MM.1S (cell line): ENCODE data around the gene PODNL1.

Experiments used
- DNase-seq: peaks from one replicate; pipeline ENCODE4 v3.0.0-alpha.2; 2015
- H2AFZ ChIP-seq: fragments of 300-600 bp; sonication (generic); 2 replicates; pipeline ENCODE4 v1.6.0; 2016; ENCODE audit warnings: antibody characterized with exemption, low read length
- H3F3A ChIP-seq: fragments of 300-600 bp; sonication (generic); 2 replicates; pipeline ENCODE4 v1.6.1; 2016; ENCODE audit warnings: mild to moderate bottlenecking, antibody characterized with exemption, low read length, moderate library complexity, mixed read lengths; ENCODE audit not compliant: insufficient read depth
- H3K27ac ChIP-seq: fragments of 300-600 bp; sonication (generic); 2 replicates; pipeline ENCODE4 v1.5.1; 2016; ENCODE audit warnings: mild to moderate bottlenecking, low read length
- H3K27me3 ChIP-seq: fragments of 300-600 bp; sonication (generic); replicated peaks from 2 replicates; pipeline ENCODE4 v1.6.0; 2016; ENCODE audit warnings: low read length; ENCODE audit not compliant: insufficient read depth
- H3K36me3 ChIP-seq: fragments of 300-600 bp; sonication (generic); replicated peaks from 2 replicates; pipeline ENCODE4 v1.6.1; 2016; ENCODE audit warnings: mild to moderate bottlenecking, low read length, mixed read lengths; ENCODE audit not compliant: insufficient read depth
- H3K4me1 ChIP-seq: fragments of 300-600 bp; sonication (generic); 2 replicates; pipeline ENCODE4 v1.6.1; 2016; ENCODE audit warnings: low read length, mixed read lengths
- H3K4me2 ChIP-seq: fragments of 300-600 bp; sonication (generic); 2 replicates; pipeline ENCODE4 v1.6.0; 2016; ENCODE audit warnings: low read depth, low read length
- H3K4me3 ChIP-seq: fragments of 300-600 bp; sonication (generic); 2 replicates; pipeline ENCODE4 v1.5.1; 2016; ENCODE audit warnings: low read length, mixed read lengths
- H3K79me2 ChIP-seq: fragments of 300-600 bp; sonication (generic); 2 replicates; pipeline ENCODE4 v1.6.1; 2016; ENCODE audit warnings: mixed run types, low read length, mixed read lengths
- H3K9ac ChIP-seq: fragments of 300-600 bp; sonication (generic); 2 replicates; pipeline ENCODE4 v1.6.1; 2016; ENCODE audit warnings: low read length, mixed read lengths
- H3K9me2 ChIP-seq: fragments of 300-600 bp; sonication (generic); replicated peaks from 2 replicates; pipeline ENCODE4 v1.6.1; 2016; ENCODE audit warnings: mild to moderate bottlenecking, low read length, mixed read lengths; ENCODE audit not compliant: insufficient read depth
- H3K9me3 ChIP-seq: fragments of 300-600 bp; sonication (generic); replicated peaks from 2 replicates; pipeline ENCODE4 v1.6.1; 2016; ENCODE audit warnings: mild to moderate bottlenecking, low read length, mixed read lengths; ENCODE audit not compliant: insufficient read depth
- H4K20me1 ChIP-seq: fragments of 300-600 bp; sonication (generic); 2 replicates; pipeline ENCODE4 v1.6.1; 2016; ENCODE audit warnings: mild to moderate bottlenecking, low read length, moderate library complexity, mixed read lengths; ENCODE audit not compliant: insufficient read depth
- CTCF ChIP-seq: fragments of 300-600 bp; sonication (generic); IDR thresholded peaks from 2 replicates; pipeline ENCODE4 v1.5.1; 2016; ENCODE audit warnings: antibody characterized with exemption, low read length, mixed read lengths
- EZH2 ChIP-seq: fragments of 300-600 bp; sonication (generic); optimal IDR thresholded peaks from 2 replicates; pipeline ENCODE3; 2017; ENCODE audit warnings: low read depth, mild to moderate bottlenecking, antibody characterized with exemption, low read length, mixed read lengths
- EZH2phosphoT487 ChIP-seq: fragments of 300-600 bp; sonication (generic); IDR thresholded peaks from 2 replicates; pipeline ENCODE4 v1.6.1; 2018; ENCODE audit warnings: antibody characterized with exemption, low read length

The PODNL1 gene

GRCh38 chr19:13956365-13956744 is 18.1 kb upstream of the PODNL1 start:
- peaks cover 10% of the 10 kb centered on the region for H3K4me1 ChIP-seq
- no peak overlapping the region for H2AFZ ChIP-seq

GRCh38 chr19:13955662-13956364 is 17.6 kb upstream of the PODNL1 start:
- no peak overlapping the region for H3K4me3 ChIP-seq
- no peak for DNase-seq
- H3K79me2 ChIP-seq, result peaks cover 21% of the 10 kb centered on the region
- no peaks in the 10 kb centered on the region for H3K36me3 ChIP-seq
- no peak overlapping the region for H3K4me2 ChIP-seq
- no peaks in the 10 kb centered on the region for H3K27me3 ChIP-seq
- H3K9ac ChIP-seq, result no peak overlapping the region
- H2AFZ ChIP-seq, result no peak overlapping the region
- no peaks in the 10 kb centered on the region for H4K20me1 ChIP-seq
- H3K9me3 ChIP-seq, result no peaks in the 10 kb centered on the region
- TF ChIP-seq EZH2phosphoT487 (no peak), CTCF (no peak), EZH2 (no peak)
- H3K27ac ChIP-seq, result no peak overlapping the region
- H3K4me1 ChIP-seq, result peaks cover 10% of the 10 kb centered on the region
- H3F3A ChIP-seq, result no peaks in the 10 kb centered on the region
- H3K9me2 ChIP-seq, result no peaks in the 10 kb centered on the region

More at GRCh38 chr19:13956365-13956744, 18.1 kb upstream of the PODNL1 start:
- no peak overlapping the region for H3K27ac ChIP-seq
- no peaks in the 10 kb centered on the region for H3K36me3 ChIP-seq
- peaks cover 21% of the 10 kb centered on the region for H3K79me2 ChIP-seq
- no peak for DNase-seq
- no peak overlapping the region for H3K4me3 ChIP-seq
- no peaks in the 10 kb centered on the region for H4K20me1 ChIP-seq
- H3K9ac ChIP-seq, result no peak overlapping the region
- H3K4me2 ChIP-seq, result no peak overlapping the region
- TF ChIP-seq CTCF, result no peak
- TF ChIP-seq EZH2, result no peak
- TF ChIP-seq EZH2phosphoT487, result no peak
- H3K9me3 ChIP-seq, result no peaks in the 10 kb centered on the region
- H3F3A ChIP-seq, result no peaks in the 10 kb centered on the region
- no peaks in the 10 kb centered on the region for H3K27me3 ChIP-seq
- no peaks in the 10 kb centered on the region for H3K9me2 ChIP-seq

GRCh38 chr19:13954185-13954584 is 16.0 kb upstream of the PODNL1 start:
- no peak overlapping the region for H3K4me2 ChIP-seq
- no peaks in the 10 kb centered on the region for H3K9me2 ChIP-seq
- H3K27me3 ChIP-seq, result no peaks in the 10 kb centered on the region
- no peak for DNase-seq
- H3K4me3 ChIP-seq, result no peak overlapping the region
- TF ChIP-seq CTCF, result no peak
- TF ChIP-seq EZH2, result no peak
- TF ChIP-seq EZH2phosphoT487, result no peak
- no peaks in the 10 kb centered on the region for H3K36me3 ChIP-seq
- H3K9ac ChIP-seq, result no peak overlapping the region
- H3K9me3 ChIP-seq, result no peaks in the 10 kb centered on the region
- H3K4me1 ChIP-seq, result peaks cover 10% of the 10 kb centered on the region
- no peak overlapping the region for H2AFZ ChIP-seq
- no peaks in the 10 kb centered on the region for H3F3A ChIP-seq
- peaks cover 21% of the 10 kb centered on the region for H3K79me2 ChIP-seq
- H3K27ac ChIP-seq, result no peak overlapping the region
- H4K20me1 ChIP-seq, result no peaks in the 10 kb centered on the region
